ENCODE measurements around the gene CEP72.

Gene CEP72

GRCh38 chr5:618450-618849, 6.3 kb downstream of the CEP72 start:
- no peak for ATAC-seq
- TF ChIP-seq ZFP3 (CRISPR knock-in tag; IDR thresholded peaks at IDR 0.05) = no peak
- no peak for TF ChIP-seq CSRNP3 (CRISPR knock-in tag; IDR thresholded peaks at IDR 0.05)
- TF ChIP-seq ZC3H10 (CRISPR knock-in tag; IDR thresholded peaks at IDR 0.05) = no peak
- no peak for TF ChIP-seq SNAI2 (CRISPR knock-in tag; IDR thresholded peaks at IDR 0.05)
- TF ChIP-seq TOX (CRISPR knock-in tag; IDR thresholded peaks at IDR 0.05; ENCODE audit: borderline replicate concordance) = no peak
- TF ChIP-seq GLIS3 (CRISPR knock-in tag; IDR thresholded peaks at IDR 0.05) = no peak
- no peak for TF ChIP-seq CSDC2 (CRISPR knock-in tag; IDR thresholded peaks at IDR 0.05)
- TF ChIP-seq, protein P1, sequence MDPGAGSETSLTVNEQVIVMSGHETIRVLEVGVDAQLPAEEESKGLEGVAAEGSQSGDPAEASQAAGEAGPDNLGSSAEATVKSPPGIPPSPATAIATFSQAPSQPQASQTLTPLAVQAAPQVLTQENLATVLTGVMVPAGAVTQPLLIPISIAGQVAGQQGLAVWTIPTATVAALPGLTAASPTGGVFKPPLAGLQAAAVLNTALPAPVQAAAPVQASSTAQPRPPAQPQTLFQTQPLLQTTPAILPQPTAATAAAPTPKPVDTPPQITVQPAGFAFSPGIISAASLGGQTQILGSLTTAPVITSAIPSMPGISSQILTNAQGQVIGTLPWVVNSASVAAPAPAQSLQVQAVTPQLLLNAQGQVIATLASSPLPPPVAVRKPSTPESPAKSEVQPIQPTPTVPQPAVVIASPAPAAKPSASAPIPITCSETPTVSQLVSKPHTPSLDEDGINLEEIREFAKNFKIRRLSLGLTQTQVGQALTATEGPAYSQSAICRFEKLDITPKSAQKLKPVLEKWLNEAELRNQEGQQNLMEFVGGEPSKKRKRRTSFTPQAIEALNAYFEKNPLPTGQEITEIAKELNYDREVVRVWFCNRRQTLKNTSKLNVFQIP (CRISPR knock-in tag; IDR thresholded peaks at IDR 0.05; ENCODE audit: borderline replicate concordance, low read depth) = no peak
- TF ChIP-seq ZNF70 (CRISPR knock-in tag; IDR thresholded peaks at IDR 0.05) = no peak
- TF ChIP-seq ARNTL (CRISPR knock-in tag; IDR thresholded peaks at IDR 0.05; ENCODE audit: borderline replicate concordance, low read depth) = no peak
- TF ChIP-seq, protein P2, sequence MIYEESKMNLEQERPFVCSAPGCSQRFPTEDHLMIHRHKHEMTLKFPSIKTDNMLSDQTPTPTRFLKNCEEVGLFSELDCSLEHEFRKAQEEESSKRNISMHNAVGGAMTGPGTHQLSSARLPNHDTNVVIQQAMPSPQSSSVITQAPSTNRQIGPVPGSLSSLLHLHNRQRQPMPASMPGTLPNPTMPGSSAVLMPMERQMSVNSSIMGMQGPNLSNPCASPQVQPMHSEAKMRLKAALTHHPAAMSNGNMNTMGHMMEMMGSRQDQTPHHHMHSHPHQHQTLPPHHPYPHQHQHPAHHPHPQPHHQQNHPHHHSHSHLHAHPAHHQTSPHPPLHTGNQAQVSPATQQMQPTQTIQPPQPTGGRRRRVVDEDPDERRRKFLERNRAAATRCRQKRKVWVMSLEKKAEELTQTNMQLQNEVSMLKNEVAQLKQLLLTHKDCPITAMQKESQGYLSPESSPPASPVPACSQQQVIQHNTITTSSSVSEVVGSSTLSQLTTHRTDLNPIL (CRISPR knock-in tag; IDR thresholded peaks at IDR 0.05; ENCODE audit: low read depth) = no peak

- no peak for ATAC-seq
- TF ChIP-seq SNAI2 (CRISPR knock-in tag; IDR thresholded peaks at IDR 0.05) (no peak), TCF4 (CRISPR knock-in tag; IDR thresholded peaks at IDR 0.05; ENCODE audit: borderline replicate concordance) (no peak), ZNF70 (CRISPR knock-in tag; IDR thresholded peaks at IDR 0.05) (no peak), PPARA (CRISPR knock-in tag; IDR thresholded peaks at IDR 0.05; ENCODE audit: borderline replicate concordance) (no peak), TOX (CRISPR knock-in tag; IDR thresholded peaks at IDR 0.05; ENCODE audit: borderline replicate concordance) (no peak), ZFP3 (CRISPR knock-in tag; IDR thresholded peaks at IDR 0.05) (no peak), CSDC2 (CRISPR knock-in tag; IDR thresholded peaks at IDR 0.05) (no peak), RARB (CRISPR knock-in tag; IDR thresholded peaks at IDR 0.05) (no peak)
- TF ChIP-seq, protein P3, sequence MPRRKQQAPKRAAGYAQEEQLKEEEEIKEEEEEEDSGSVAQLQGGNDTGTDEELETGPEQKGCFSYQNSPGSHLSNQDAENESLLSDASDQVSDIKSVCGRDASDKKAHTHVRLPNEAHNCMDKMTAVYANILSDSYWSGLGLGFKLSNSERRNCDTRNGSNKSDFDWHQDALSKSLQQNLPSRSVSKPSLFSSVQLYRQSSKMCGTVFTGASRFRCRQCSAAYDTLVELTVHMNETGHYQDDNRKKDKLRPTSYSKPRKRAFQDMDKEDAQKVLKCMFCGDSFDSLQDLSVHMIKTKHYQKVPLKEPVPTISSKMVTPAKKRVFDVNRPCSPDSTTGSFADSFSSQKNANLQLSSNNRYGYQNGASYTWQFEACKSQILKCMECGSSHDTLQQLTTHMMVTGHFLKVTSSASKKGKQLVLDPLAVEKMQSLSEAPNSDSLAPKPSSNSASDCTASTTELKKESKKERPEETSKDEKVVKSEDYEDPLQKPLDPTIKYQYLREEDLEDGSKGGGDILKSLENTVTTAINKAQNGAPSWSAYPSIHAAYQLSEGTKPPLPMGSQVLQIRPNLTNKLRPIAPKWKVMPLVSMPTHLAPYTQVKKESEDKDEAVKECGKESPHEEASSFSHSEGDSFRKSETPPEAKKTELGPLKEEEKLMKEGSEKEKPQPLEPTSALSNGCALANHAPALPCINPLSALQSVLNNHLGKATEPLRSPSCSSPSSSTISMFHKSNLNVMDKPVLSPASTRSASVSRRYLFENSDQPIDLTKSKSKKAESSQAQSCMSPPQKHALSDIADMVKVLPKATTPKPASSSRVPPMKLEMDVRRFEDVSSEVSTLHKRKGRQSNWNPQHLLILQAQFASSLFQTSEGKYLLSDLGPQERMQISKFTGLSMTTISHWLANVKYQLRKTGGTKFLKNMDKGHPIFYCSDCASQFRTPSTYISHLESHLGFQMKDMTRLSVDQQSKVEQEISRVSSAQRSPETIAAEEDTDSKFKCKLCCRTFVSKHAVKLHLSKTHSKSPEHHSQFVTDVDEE (CRISPR knock-in tag; IDR thresholded peaks at IDR 0.05) = no peak
- TF ChIP-seq, protein P1 (CRISPR knock-in tag; IDR thresholded peaks at IDR 0.05; ENCODE audit: borderline replicate concordance, low read depth) = no peak
Measured at GRCh38 chr5:619444-619843, 7.3 kb downstream of the CEP72 start.

DNA sequence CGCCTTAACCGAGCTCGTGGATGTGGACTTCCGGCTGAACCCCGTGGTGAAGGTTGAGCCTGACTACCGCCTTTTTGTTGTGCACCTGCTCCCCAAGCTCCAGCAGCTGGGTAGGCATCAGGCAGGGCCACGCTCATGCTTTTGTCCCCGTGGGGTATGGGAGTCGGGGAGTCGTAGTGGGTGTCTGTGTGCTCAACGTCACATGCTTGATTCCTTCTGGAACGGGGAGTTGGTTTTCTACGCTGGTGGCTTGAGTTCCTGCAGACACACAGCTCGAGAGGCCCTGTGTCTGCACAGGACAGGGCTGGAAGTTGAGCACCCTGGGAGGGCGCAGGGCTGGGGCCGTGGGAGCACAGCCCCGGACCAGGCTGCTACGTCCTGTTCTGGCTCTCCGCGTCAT, 8.0 kb downstream of the CEP72 start:
- no peak for ATAC-seq
- no peak for TF ChIP-seq SNAI2 (CRISPR knock-in tag; IDR thresholded peaks at IDR 0.05)

DNA sequence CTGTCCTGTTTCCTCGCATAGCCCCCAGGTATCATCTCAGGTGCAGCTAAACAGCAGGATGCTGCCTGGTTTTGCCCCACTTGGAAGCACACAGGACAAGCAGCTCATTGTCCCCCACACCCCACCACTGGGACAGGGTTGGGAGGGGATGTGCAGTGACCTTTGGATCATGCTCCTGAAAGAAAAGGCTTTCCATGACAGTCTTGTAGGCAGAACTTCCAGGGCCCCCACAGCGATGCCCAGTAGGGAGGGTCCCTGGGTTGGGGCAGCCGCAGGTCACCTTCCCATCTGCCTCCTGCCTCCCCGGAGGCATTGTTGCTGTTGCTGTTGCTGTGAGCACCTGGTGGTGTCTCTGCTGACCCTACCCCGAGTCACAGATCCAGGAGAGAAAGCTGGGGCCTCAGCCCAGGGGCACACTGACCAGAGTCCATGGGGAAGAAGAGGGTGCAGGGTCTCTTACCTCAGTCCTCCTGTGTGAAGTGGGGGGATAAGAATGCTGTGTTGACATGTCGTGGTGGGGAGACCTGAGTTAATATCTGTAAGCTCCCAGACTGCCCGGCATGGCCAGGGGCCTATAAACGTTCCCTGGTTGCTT, 8.5 kb downstream of the CEP72 start:
- no peak for TF ChIP-seq ZFP30 (CRISPR knock-in tag; IDR thresholded peaks at IDR 0.05)
- TF ChIP-seq ZC3H10 (CRISPR knock-in tag; IDR thresholded peaks at IDR 0.05) = no peak
- no peak for TF ChIP-seq ISL1 (CRISPR knock-in tag; IDR thresholded peaks at IDR 0.05)
- TF ChIP-seq BACH2 (CRISPR knock-in tag; IDR thresholded peaks at IDR 0.05; ENCODE audit: borderline replicate concordance) = no peak
- TF ChIP-seq GLIS3 (CRISPR knock-in tag; IDR thresholded peaks at IDR 0.05) = no peak
- no peak for TF ChIP-seq RARB (CRISPR knock-in tag; IDR thresholded peaks at IDR 0.05)
- TF ChIP-seq ZFP3 (CRISPR knock-in tag; IDR thresholded peaks at IDR 0.05) = no peak
- ATAC-seq = no peak

All from SK-N-SH treated with all-trans-retinoic acid at 6 μM for 48 hours (cell line).